ENCODE measurements around the gene TBX4. TPM values are rescaled to one million over a fixed set of nuclear protein-coding genes. Genes with fewer than 3 reads are reported as not detected.

Gene TBX4
- total RNA-seq, 1 experiment from 2014 or later = not detected

DNA sequence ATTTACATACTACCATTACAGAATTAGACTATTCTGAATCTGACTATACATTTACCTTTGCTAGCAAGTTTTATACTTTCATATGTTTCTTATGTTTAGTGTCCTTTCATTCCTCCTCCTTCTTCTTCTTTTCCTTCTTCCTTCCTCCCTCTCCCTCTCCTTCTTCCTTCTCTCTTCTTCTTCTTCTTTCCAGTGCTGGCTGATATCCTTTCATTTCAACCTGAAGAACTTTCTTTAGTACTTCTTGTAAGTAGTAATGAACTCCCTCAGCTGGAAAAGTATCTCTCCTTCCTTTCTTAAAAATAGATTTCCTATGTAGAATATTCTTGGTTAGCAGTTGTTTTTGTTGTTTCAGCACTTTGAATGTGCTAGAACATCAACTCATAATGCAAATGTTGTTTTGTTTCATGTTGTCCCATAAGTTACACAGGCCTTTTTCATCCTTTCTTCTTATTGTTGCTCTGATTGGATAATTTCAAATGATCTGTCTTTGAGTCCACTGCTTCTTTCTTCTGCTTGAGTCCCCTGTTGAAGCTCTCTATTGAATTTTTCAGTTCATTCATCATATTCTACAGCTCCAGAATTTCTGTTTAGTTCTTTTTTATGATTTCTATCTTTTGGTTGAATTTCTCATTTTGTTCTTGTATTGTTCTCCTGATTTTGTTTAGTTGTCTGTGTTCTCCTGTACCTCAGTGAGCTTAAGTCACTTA, 15.1 kb upstream of the TBX4 start:
- Histone ChIP-seq H3K9ac (ENCODE audit: extremely low read depth, insufficient read length, low read length) (no peak overlapping the region), H2BK15ac (ENCODE audit: low read depth, low read length) (no peak overlapping the region), H2BK20ac (ENCODE audit: low read depth, low read length, poor library complexity, severe bottlenecking) (no peak overlapping the region), H3K9me3 (ENCODE audit: control insufficient read depth, low read depth, low read length) (no peaks in the 10 kb centered on the region), H3K23ac (ENCODE audit: insufficient read length, low read depth, low read length) (no peak overlapping the region), H4K8ac (replicated peaks; ENCODE audit: insufficient read length, low read depth, low read length) (no peak overlapping the region), H2BK120ac (ENCODE audit: low read depth, low read length, poor library complexity, severe bottlenecking) (no peak overlapping the region), H3K23me2 (ENCODE audit: insufficient read length, low read depth, low read length, poor library complexity, severe bottlenecking) (no peaks in the 10 kb centered on the region), H2BK12ac (ENCODE audit: insufficient read length, low read depth, low read length) (no peak overlapping the region), H3K27ac (ENCODE audit: insufficient read length, low read depth, low read length) (no peak overlapping the region), H3K79me1 (ENCODE audit: insufficient read depth, low read depth, low read length, poor library complexity, severe bottlenecking) (no peaks in the 10 kb centered on the region), H4K20me1 (ENCODE audit: control insufficient read depth, insufficient read depth, insufficient read length) (no peaks in the 10 kb centered on the region), H3K56ac (ENCODE audit: insufficient read length, low read depth, low read length) (no peak overlapping the region), H2BK5ac (ENCODE audit: insufficient read length, low read length) (no peak overlapping the region), H3K14ac (ENCODE audit: insufficient read depth, low read length) (no peak overlapping the region), H3K27me3 (ENCODE audit: insufficient read depth, low read length) (no peaks in the 10 kb centered on the region), H2AFZ (ENCODE audit: low read length) (no peak overlapping the region), H3K4me2 (ENCODE audit: insufficient read depth, insufficient read length, low read length) (no peak overlapping the region), H4K5ac (ENCODE audit: insufficient read length, low read depth, low read length) (no peak overlapping the region), H2AK5ac (ENCODE audit: insufficient read length, low read length) (no peak overlapping the region), H3K4me1 (ENCODE audit: insufficient read depth, low read length) (no peaks in the 10 kb centered on the region), H4K91ac (ENCODE audit: insufficient read length, low read depth, low read length) (no peak overlapping the region), H3T11ph (ENCODE audit: low read length) (no peak overlapping the region), H3K18ac (ENCODE audit: insufficient read length, low read depth, low read length) (no peak overlapping the region), H3K79me2 (ENCODE audit: insufficient read depth, low read length) (no peaks in the 10 kb centered on the region), H3K4ac (ENCODE audit: low read depth, low read length) (no peak overlapping the region)
- peaks cover 2 to 3% of the 10 kb centered on the region in 2 experiments for H3K4me1 Mint-ChIP-seq
- H3K36me3 Mint-ChIP-seq (ENCODE audit: insufficient read depth in 1 of 3, low read depth in 3 of 3) = no peaks in the 10 kb centered on the region; a peak in 1 of 7 replicates
- peaks cover 45% of the 10 kb centered on the region for H3K27me3 Mint-ChIP-seq (ENCODE audit: low read depth)
- TF ChIP-seq, protein P1, sequence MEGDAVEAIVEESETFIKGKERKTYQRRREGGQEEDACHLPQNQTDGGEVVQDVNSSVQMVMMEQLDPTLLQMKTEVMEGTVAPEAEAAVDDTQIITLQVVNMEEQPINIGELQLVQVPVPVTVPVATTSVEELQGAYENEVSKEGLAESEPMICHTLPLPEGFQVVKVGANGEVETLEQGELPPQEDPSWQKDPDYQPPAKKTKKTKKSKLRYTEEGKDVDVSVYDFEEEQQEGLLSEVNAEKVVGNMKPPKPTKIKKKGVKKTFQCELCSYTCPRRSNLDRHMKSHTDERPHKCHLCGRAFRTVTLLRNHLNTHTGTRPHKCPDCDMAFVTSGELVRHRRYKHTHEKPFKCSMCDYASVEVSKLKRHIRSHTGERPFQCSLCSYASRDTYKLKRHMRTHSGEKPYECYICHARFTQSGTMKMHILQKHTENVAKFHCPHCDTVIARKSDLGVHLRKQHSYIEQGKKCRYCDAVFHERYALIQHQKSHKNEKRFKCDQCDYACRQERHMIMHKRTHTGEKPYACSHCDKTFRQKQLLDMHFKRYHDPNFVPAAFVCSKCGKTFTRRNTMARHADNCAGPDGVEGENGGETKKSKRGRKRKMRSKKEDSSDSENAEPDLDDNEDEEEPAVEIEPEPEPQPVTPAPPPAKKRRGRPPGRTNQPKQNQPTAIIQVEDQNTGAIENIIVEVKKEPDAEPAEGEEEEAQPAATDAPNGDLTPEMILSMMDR (conservative IDR thresholded peaks at IDR 0.05) = no peak
- H3K27ac Mint-ChIP-seq = no peak overlapping the region
- no peak overlapping the region for H3K4me3 Mint-ChIP-seq
- H3K9me3 Mint-ChIP-seq = peaks cover 5 to 8% of the 10 kb centered on the region in 2 experiments; a peak in 4 of 5 replicates
- DNase-seq = no peak

All from H9 (cell line).